Vagina (tissue), 2 donors: Measurements from ENCODE around the gene LDLR.
"Not testable (repeated sequence)": the region's sequence is repeated elsewhere in the genome, so short reads cannot be mapped to it uniquely, and the experiment has no call there.

Source experiments
- CTCF ChIP-seq, 3 experiments: fragments of 450-650 bp in 2 of 3; fragments of 200-600 bp in 1 of 3; sonication (generic) in 1 of 3; IDR thresholded peaks; one replicate each; pipeline ENCODE4 v1.5.1; 2017 to 2019; ENCODE audit warnings: antibody characterized with exemption in 3 of 3, mild to moderate bottlenecking in 2 of 3, moderate library complexity in 2 of 3
- POLR2A ChIP-seq, 2 donors: fragments of 450-650 bp; IDR thresholded peaks; one replicate each; pipeline ENCODE4 v1.6.1; 2017; ENCODE audit warnings: antibody characterized with exemption in 2 of 2, mild to moderate bottlenecking in 2 of 2, moderate library complexity in 2 of 2

DNA sequence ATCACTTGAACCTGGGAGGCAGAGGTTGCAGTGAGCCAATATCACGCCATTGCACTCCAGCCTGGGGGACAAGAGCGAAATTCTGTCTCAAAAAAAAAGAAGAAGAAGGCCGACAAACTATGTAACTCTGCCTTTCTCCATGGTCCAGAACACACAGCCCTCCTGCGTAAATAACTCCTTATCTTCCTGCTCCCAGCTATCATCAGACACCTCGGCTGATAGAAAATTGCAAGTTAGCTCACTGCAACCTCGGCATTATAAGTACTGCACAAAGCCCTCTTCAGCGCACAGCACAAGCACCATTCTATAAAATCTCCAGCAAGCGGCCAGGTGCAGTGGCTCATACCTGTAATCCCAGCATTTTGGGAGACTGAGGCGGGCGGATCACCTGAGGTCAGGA lies 14.4 kb downstream of the LDLR start:
- TF ChIP-seq CTCF, POLR2A (IDR thresholded peaks at IDR 0.05): not testable (repeated sequence)
